IPS DF 6.9 (cell line): Measurements from ENCODE around the gene UNC13A.
"Not testable (repeated sequence)": the region's sequence is repeated elsewhere in the genome, so short reads cannot be mapped to it uniquely, and the experiment has no call there.

Source experiments
- DNase-seq: peaks from one replicate; pipeline ENCODE4 v3.0.0-alpha.2; 2013; ENCODE audit warnings: low read depth, low spot score
- H3K27ac ChIP-seq: one replicate; pipeline ENCODE4 v1.5.1; 2013; ENCODE audit warnings: low read length, control low read depth
- H3K27me3 ChIP-seq: 2 replicates; pipeline ENCODE4 v1.6.1; 2013; ENCODE audit warnings: mild to moderate bottlenecking, low read length; ENCODE audit not compliant: control insufficient read depth, insufficient read depth
- H3K36me3 ChIP-seq: 2 replicates; pipeline ENCODE4 v1.6.1; 2013; ENCODE audit warnings: low read length; ENCODE audit not compliant: control insufficient read depth, insufficient read depth
- H3K4me1 ChIP-seq: 2 replicates; pipeline ENCODE4 v1.6.1; 2013; ENCODE audit warnings: low read length; ENCODE audit not compliant: control insufficient read depth, insufficient read depth
- H3K4me3 ChIP-seq: 2 replicates; pipeline ENCODE4 v1.5.1; 2013; ENCODE audit warnings: mild to moderate bottlenecking, low read length
- H3K9me3 ChIP-seq: 2 replicates; pipeline ENCODE4 v1.6.1; 2013; ENCODE audit warnings: low read length, inconsistent platforms; ENCODE audit not compliant: control insufficient read depth, insufficient read depth
- WGBS: extraction: QIAGEN DNeasy Blood & Tissue Kit; methylation state at CpG from one replicate; pipeline ENCODE4 v1.1.7; 2013; ENCODE audit warnings: mixed read lengths, missing lambda C conversion rate; ENCODE audit not compliant: insufficient read length, insufficient coverage; 5-methylcytosine and 5-hydroxymethylcytosine counted together

The UNC13A gene

GRCh38 chr19:17575871-17576757, 112.0 kb downstream of the UNC13A start:
- H3K4me3 ChIP-seq = no peak overlapping the region
- no peak overlapping the region for H3K27ac ChIP-seq
- H3K27me3 ChIP-seq = no peaks in the 10 kb centered on the region
- H3K4me1 ChIP-seq = peaks cover 6% of the 10 kb centered on the region; the same call in 1 of the 2 replicates
- H3K9me3 ChIP-seq = no peaks in the 10 kb centered on the region
- H3K36me3 ChIP-seq = peaks cover 11% of the 10 kb centered on the region; the same call in 1 of the 2 replicates
- no CpG with 5 or more reads among the region's 11 CpGs for WGBS
- no peak for DNase-seq

- Histone ChIP-seq H3K4me3 (no peak overlapping the region), H3K27me3 (no peaks in the 10 kb centered on the region), H3K9me3 (no peaks in the 10 kb centered on the region), H3K4me1 (0 out of 2 replicates have a peak, but pooled peaks cover 1% of the 10 kb centered on the region), H3K36me3 (peaks cover 3% of the 10 kb centered on the region; the same call in 1 of the 2 replicates), H3K27ac (no peak overlapping the region)
- WGBS = no CpG with 5 or more reads among the region's 7 CpGs
- no peak for DNase-seq
Observed at GRCh38 chr19:17572638-17573037, 115.5 kb downstream of the UNC13A start.

GRCh38 chr19:17570791-17571190, 117.4 kb downstream of the UNC13A start:
- Histone ChIP-seq H3K9me3 (no peaks in the 10 kb centered on the region), H3K36me3 (no peaks in the 10 kb centered on the region; the same call in 1 of the 2 replicates), H3K4me1 (no peaks in the 10 kb centered on the region), H3K27ac (no peak overlapping the region), H3K27me3 (no peaks in the 10 kb centered on the region), H3K4me3 (no peak overlapping the region)
- no CpG with 5 or more reads among the region's 6 CpGs for WGBS
- no peak for DNase-seq

DNA sequence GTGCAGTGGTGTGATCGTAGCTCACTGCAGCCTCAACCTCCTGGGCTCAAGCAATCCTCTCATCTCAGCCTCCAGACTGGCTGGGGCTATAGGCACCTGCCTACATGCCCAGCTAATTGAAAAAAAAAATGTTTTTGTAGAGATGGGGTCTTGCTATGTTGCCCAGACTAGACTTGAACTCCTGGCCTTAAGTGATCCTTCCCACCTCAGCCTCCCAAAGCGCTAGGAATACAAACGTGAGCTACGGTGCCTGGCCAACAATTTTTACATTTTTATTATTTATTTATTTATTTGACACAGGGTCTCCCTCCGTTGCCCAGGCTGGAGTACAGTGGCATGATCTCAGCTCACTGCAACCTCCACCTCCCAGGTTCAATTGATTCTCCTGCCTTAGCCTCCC, 117.9 kb downstream of the UNC13A start:
- H3K9me3 ChIP-seq, H3K27me3 ChIP-seq, H3K27ac ChIP-seq, H3K4me3 ChIP-seq, H3K4me1 ChIP-seq, DNase-seq, H3K36me3 ChIP-seq: not testable (repeated sequence)
- no CpG with 5 or more reads among the region's 5 CpGs for WGBS

DNA sequence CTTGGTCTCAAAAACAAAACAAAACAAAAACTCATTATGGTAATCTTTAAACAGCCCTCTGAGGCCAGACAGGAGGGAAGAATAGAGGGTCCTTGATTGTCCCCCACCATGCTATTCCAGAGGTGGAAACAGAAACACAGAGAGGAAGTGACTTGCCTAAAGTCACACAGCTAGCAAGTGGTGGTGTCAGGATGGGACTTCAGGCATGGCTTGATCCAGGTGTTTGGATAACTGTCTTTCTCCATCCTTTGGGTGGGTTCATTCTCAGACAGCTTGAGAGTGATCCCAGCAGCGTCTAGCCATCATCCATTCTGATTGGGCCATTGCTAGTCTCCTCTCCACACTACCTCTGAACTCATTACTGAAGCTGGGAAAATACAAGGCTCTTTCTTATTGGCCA, 120.2 kb downstream of the UNC13A start:
- Histone ChIP-seq H3K27me3 (no peaks in the 10 kb centered on the region), H3K4me1 (no peaks in the 10 kb centered on the region), H3K9me3 (no peaks in the 10 kb centered on the region), H3K4me3 (no peak overlapping the region), H3K27ac (no peak overlapping the region), H3K36me3 (peaks cover 3% of the 10 kb centered on the region)
- DNase-seq = no peak
- WGBS = no CpG with 5 or more reads among the region's 1 CpG

DNA sequence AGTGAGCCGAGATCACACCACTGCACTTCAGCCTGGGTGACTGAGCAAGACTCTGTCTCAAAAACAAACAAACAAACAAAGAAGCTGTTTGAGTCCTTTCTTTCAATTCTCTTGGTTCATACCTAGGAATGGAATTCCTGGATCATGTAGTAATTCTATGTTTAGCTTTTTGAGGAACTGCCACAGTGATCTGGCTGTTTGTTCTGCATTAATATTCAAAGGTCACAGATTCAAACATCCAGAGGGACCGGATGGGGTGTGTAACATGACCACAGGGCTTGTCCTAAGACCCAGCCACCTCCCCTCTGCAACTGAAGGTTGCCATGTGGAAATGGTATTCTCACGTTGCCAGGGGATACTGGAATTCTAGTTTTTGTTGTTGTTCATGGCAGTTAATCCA, 122.5 kb downstream of the UNC13A start:
- DNase-seq = no peak
- Histone ChIP-seq H3K9me3 (no peaks in the 10 kb centered on the region), H3K4me1 (no peaks in the 10 kb centered on the region), H3K4me3 (no peak overlapping the region), H3K27me3 (no peaks in the 10 kb centered on the region), H3K27ac (no peak overlapping the region), H3K36me3 (peaks cover 3% of the 10 kb centered on the region)
- no CpG with 5 or more reads among the region's 3 CpGs for WGBS

GRCh38 chr19:17564781-17565180, 123.4 kb downstream of the UNC13A start:
- Histone ChIP-seq H3K27me3 (no peaks in the 10 kb centered on the region), H3K36me3 (peaks cover 7% of the 10 kb centered on the region), H3K9me3 (no peaks in the 10 kb centered on the region), H3K4me1 (no peaks in the 10 kb centered on the region), H3K4me3 (no peak overlapping the region), H3K27ac (no peak overlapping the region)
- no CpG with 5 or more reads among the region's 6 CpGs for WGBS
- DNase-seq = no peak

DNA sequence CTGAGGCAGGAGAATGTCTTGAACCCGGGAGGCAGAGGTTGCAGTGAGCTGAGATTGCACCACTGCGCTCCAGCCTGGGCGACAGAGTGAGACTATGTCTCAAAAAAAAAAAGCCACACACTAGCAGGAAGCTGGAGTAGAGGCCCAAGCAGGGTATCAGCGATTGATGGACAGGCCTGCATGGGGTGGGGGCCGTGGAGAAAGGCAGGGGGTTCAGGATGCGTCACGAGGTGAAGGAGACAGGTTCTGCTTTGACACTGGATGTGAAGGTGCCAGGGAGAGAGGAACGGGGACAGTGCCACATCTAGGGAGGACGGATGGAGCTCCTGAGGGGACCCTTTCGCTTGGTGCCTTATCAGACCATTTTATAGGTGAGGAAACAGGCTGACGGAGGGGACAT, 125.6 kb downstream of the UNC13A start:
- WGBS = no CpG with 5 or more reads among the region's 11 CpGs
- H3K4me1 ChIP-seq = no peaks in the 10 kb centered on the region
- H3K27ac ChIP-seq = no peak overlapping the region
- H3K9me3 ChIP-seq = no peaks in the 10 kb centered on the region
- H3K4me3 ChIP-seq = no peak overlapping the region
- peaks cover 7% of the 10 kb centered on the region for H3K36me3 ChIP-seq
- no peaks in the 10 kb centered on the region for H3K27me3 ChIP-seq
- no peak for DNase-seq

DNA sequence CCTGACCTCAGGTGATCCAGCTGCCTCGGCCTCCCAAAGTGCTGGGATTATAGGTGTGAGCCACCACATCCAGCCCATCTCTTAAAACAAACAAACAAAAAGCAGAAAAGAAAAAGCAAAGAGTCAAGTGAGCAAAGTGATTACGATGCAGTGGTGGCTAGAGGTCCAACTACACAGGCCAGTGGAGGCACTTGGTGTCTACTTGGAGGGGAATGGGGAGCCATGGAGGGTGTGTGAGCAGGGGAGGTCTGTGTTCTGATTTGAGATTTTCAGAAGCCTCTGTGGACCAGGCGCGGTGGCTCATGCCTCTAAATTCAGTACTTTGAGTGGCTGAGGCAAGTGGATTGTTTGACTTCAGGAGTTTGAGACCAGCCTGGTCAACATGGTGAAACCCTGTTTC, 126.1 kb downstream of the UNC13A start:
- H3K4me3 ChIP-seq = no peak overlapping the region
- no peaks in the 10 kb centered on the region for H3K9me3 ChIP-seq
- H3K36me3 ChIP-seq = peaks cover 7% of the 10 kb centered on the region
- no peaks in the 10 kb centered on the region for H3K27me3 ChIP-seq
- WGBS = no CpG with 5 or more reads among the region's 4 CpGs
- H3K4me1 ChIP-seq = no peaks in the 10 kb centered on the region
- H3K27ac ChIP-seq = no peak overlapping the region
- DNase-seq = no peak

- Histone ChIP-seq H3K27me3 (no peaks in the 10 kb centered on the region), H3K4me3 (no peak overlapping the region), H3K9me3 (no peaks in the 10 kb centered on the region), H3K27ac (no peak overlapping the region), H3K36me3 (peaks cover 7% of the 10 kb centered on the region), H3K4me1 (no peaks in the 10 kb centered on the region)
- no CpG with 5 or more reads among the region's 14 CpGs for WGBS
- no peak for DNase-seq
Observed at GRCh38 chr19:17560205-17560595, 128.0 kb downstream of the UNC13A start.

GRCh38 chr19:17557466-17557865, 130.7 kb downstream of the UNC13A start:
- H3K36me3 ChIP-seq = peaks cover 3% of the 10 kb centered on the region; the same call in 1 of the 2 replicates
- H3K27me3 ChIP-seq = no peaks in the 10 kb centered on the region
- H3K4me1 ChIP-seq = no peaks in the 10 kb centered on the region
- H3K27ac ChIP-seq = no peak overlapping the region
- no CpG with 5 or more reads among the region's 9 CpGs for WGBS
- DNase-seq = no peak
- H3K4me3 ChIP-seq = no peak overlapping the region
- no peaks in the 10 kb centered on the region for H3K9me3 ChIP-seq
